Pancreas (tissue), 10 donors: Measurements from ENCODE around the gene NOL9. TPM values are rescaled to one million over a fixed set of nuclear protein-coding genes. Genes with fewer than 3 reads are reported as not detected.

ENCODE experiments used
- ATAC-seq, 4 donors: fragments of 200-7000 bp; cut with Tn5 transposase; one replicate each; pipeline versions ENCODE4 v1.8.0 to v1.9.1; 2020; ENCODE audit warnings: mild to moderate bottlenecking in 4 of 4, moderate library complexity in 4 of 4
- DNase-seq, 6 donors: peaks; one replicate each; pipeline ENCODE4 v3.0.0-alpha.2; 2020
- FAIRE-seq: peaks from 2 replicates; lab custom pipeline; 2012; peaks lifted over from hg19 to GRCh38; lab: Jason Lieb, UNC
- H3K27ac ChIP-seq, 4 donors: fragments of 200-600 bp; sonication (generic); 1 replicate in 3 of 4; 2 replicates in 1 of 4; pipeline versions ENCODE4 v1.5.0 to v1.8.0; 2020
- H3K27me3 ChIP-seq, 4 donors: fragments of 200-600 bp; one replicate each; pipeline ENCODE4 v1.8.0; 2021
- H3K36me3 ChIP-seq, 3 donors: fragments of 200-600 bp; sonication (generic) in 1 of 3; one replicate each; pipeline versions ENCODE4 v1.5.0 to v1.8.0; 2020 to 2021
- H3K4me1 ChIP-seq, 3 donors: fragments of 200-600 bp; one replicate each; pipeline ENCODE4 v1.8.0; 2021
- H3K4me3 ChIP-seq, 4 donors: fragments of 200-600 bp; sonication (generic) in 2 of 4; one replicate each; pipeline versions ENCODE4 v1.5.0 to v1.8.0; 2020 to 2021
- H3K9me3 ChIP-seq, 4 donors: fragments of 200-600 bp; one replicate each; pipeline ENCODE4 v1.8.0; 2021
- CTCF ChIP-seq, 4 donors: fragments of 200-600 bp; sonication (generic) in 3 of 4; IDR thresholded peaks; one replicate each; pipeline versions ENCODE4 v1.5.0 to v1.8.0; 2021; ENCODE audit warnings: antibody characterized with exemption in 4 of 4
- WGBS, 2 donors: extraction: QIAGEN DNeasy Blood & Tissue Kit; methylation state at CpG; one replicate each; pipeline ENCODE4 v1.1.7; 2013; 5-methylcytosine and 5-hydroxymethylcytosine counted together
- intact Hi-C, 3 donors: fragments of 100-400 bp; cut with DNase I; formaldehyde crosslinking; loops; one replicate each; pipeline versions ENCODE4 v1.11.1 to v1.14.2; 2022
- polyA plus RNA-seq, 2 donors: library from polyadenylated mRNA; stranded (reverse); fragments of 200-250 nt; gene quantifications; one replicate each; pipeline ENCODE4 v1.2.3, GENCODE V29; 2013
- total RNA-seq, 6 donors: library from RNA; stranded (reverse); fragmentation: NEBNext Ultra II Directional in 4 of 6; extraction: Animal tissue kit (Norgen Biotek cat#: 25700) in 4 of 6; gene quantifications; one replicate each; pipeline versions ENCODE4 v1.2.1 to v1.2.4, GENCODE V29; 2021 to 2023
- donor health status: healthy with polysubstance abuse.
- donor health status: DM: no; HTN: no; CAD: no; lungs with moderate emphysema.
- donor health status: DM: no; HTN: no; CAD: no.
- donor health status: control.
- donor health status: control.
- donor health status: Bipolar disorder and iron deficiency.
- donor health status: DM: yes; HTN: yes; CAD: no.
- donor health status: DM: no; HTN: no; CAD: no.
- donor health status: DM: no; HTN: no; CAD: no.
- donor health status: DM: yes; HTN: yes; CAD: no.

NOL9 gene
- total and polyA plus RNA-seq, 8 donors, result 7.5 to 15.1 (median 11.4) TPM

- no peaks in the 10 kb centered on the region for H3K27me3 ChIP-seq
- ATAC-seq (peak in 3 of 4 donors; percentile 56 to 84 (median 61)), FAIRE-seq (no peak), DNase-seq (no peak)
- no peaks in the 10 kb centered on the region for H3K4me1 ChIP-seq
- H3K36me3 ChIP-seq, result peaks cover 0 to 25% (median 14%) of the 10 kb centered on the region in 3 donors
- H3K4me3 ChIP-seq, result no peak overlapping the region
- no peaks in the 10 kb centered on the region for H3K9me3 ChIP-seq
- peak in 1 of 4 donors; percentile 7 for TF ChIP-seq CTCF (IDR thresholded peaks at IDR 0.05)
- intact Hi-C loops, result no loop called here
- WGBS, 2 donors, result 42 to 46% methylated on average over 5 to 6 of the region's 6 CpGs
- no peak overlapping the region for H3K27ac ChIP-seq
Observed at GRCh38 chr1:6523566-6523965, 30.7 kb downstream of the NOL9 start.

GRCh38 chr1:6521536-6521935 lies 32.8 kb downstream of the NOL9 start:
- intact Hi-C loops, result no loop called here
- H3K9me3 ChIP-seq, result no peaks in the 10 kb centered on the region
- H3K27me3 ChIP-seq, result no peaks in the 10 kb centered on the region
- WGBS, 2 donors, result 75 to 79% methylated on average over 5 of the region's 5 CpGs
- ATAC-seq (no peak), DNase-seq (no peak), FAIRE-seq (no peak)
- H3K4me1 ChIP-seq, result no peaks in the 10 kb centered on the region
- H3K36me3 ChIP-seq, result peaks cover 0 to 16% (median 8%) of the 10 kb centered on the region in 3 donors
- no peak overlapping the region for H3K4me3 ChIP-seq
- no peak for TF ChIP-seq CTCF (IDR thresholded peaks at IDR 0.05)
- H3K27ac ChIP-seq, result no peak overlapping the region

- H3K9me3 ChIP-seq, result no peaks in the 10 kb centered on the region
- no peaks in the 10 kb centered on the region for H3K27me3 ChIP-seq
- WGBS, 2 donors, result 30 to 38% methylated on average over 13 of the region's 13 CpGs
- peak in 3 of 4 donors; percentile 65 to 92 (median 83) for ATAC-seq
- no peak for FAIRE-seq
- H3K4me1 ChIP-seq, result no peaks in the 10 kb centered on the region
- DNase-seq, result peak in 1 of 6 donors; percentile 48
- intact Hi-C loops, result no loop called here
- no peak overlapping the region for H3K27ac ChIP-seq
- peaks cover 0 to 1% (median 0%) of the 10 kb centered on the region in 3 donors for H3K36me3 ChIP-seq
- no peak overlapping the region for H3K4me3 ChIP-seq
- TF ChIP-seq CTCF (IDR thresholded peaks at IDR 0.05), result no peak
Observed at GRCh38 chr1:6519935-6520671, 34.2 kb downstream of the NOL9 start.

- Histone ChIP-seq H3K4me3 (no peak overlapping the region), H3K27ac (no peak overlapping the region), H3K4me1 (no peaks in the 10 kb centered on the region), H3K9me3 (no peaks in the 10 kb centered on the region), H3K27me3 (no peaks in the 10 kb centered on the region), H3K36me3 (no peaks in the 10 kb centered on the region)
- no peak for FAIRE-seq
- TF ChIP-seq CTCF (IDR thresholded peaks at IDR 0.05), result no peak
- peak in 1 of 4 donors; percentile 9 for ATAC-seq
- DNase-seq, result peak in 1 of 6 donors; percentile 16
- intact Hi-C loops, result no loop called here
- WGBS, 2 donors, result 72 to 73% methylated on average over 11 of the region's 11 CpGs
Observed at GRCh38 chr1:6519491-6519934, 34.8 kb downstream of the NOL9 start.

- Histone ChIP-seq H3K4me1 (no peaks in the 10 kb centered on the region), H3K9me3 (no peaks in the 10 kb centered on the region), H3K27ac (no peak overlapping the region), H3K27me3 (no peaks in the 10 kb centered on the region), H3K36me3 (no peaks in the 10 kb centered on the region), H3K4me3 (no peak overlapping the region)
- no peak for FAIRE-seq
- ATAC-seq, result no peak
- DNase-seq, result peak in 1 of 6 donors; percentile 24
- intact Hi-C loops, result no loop called here
- 45 to 50% methylated on average over 8 of the region's 8 CpGs for WGBS, 2 donors
- TF ChIP-seq CTCF (IDR thresholded peaks at IDR 0.05), result no peak
Observed at GRCh38 chr1:6517435-6517851, 36.9 kb downstream of the NOL9 start.
